HG03571 (cell line): ENCODE measurements around the gene KIF16B.
"Not testable (repeated sequence)": the region's sequence is repeated elsewhere in the genome, so short reads cannot be mapped to it uniquely, and the experiment has no call there.

Experiments
- ATAC-seq: cut with Tn5 transposase; IDR thresholded peaks from one replicate; pipeline ENCODE4 v1.9.1; 2021; ENCODE audit not compliant: unreplicated experiment

KIF16B gene

DNA sequence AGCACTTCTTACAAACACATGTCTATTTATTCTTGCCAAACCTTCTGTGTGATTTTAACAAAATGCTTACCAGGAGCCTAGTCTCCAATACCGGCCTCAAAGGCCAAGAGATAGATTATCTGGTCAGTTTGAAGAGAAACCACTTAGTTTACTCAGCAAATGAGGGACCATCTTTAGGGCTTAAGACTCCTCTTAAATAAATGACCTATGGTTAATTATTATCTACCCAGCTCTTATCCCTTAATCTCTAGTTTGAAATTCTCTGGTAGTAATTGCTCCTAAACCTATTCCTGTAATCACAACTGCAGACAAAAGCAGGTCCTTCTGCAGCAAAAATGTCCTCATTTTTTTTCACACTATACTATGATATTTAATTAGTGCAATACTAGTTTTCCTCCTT is 301.8 kb downstream of the KIF16B start:
- no peak for ATAC-seq

GRCh38 chr20:16270989-16271388 is 302.3 kb downstream of the KIF16B start:
- ATAC-seq, result no peak

GRCh38 chr20:16270314-16270931 is 302.8 kb downstream of the KIF16B start:
- ATAC-seq, result no peak

DNA sequence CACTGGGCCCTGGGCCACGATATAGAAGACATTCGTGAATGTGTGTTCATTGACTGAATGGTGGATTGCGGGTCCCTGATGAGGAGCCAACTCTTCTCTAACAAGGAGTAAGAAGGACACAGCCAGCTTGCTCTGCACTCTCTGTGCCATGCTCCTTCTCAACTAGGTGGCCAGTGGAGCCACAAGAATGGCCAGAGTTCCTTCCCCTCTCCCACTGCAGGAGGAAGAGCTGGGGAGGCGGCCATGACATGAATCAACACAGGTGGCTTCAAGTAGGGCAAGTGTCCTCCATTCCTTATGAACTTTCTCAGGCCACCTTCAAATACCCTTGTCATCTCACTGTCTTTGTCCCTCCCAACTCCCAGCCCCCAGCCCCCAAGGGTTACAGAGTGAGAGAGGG is 305.7 kb downstream of the KIF16B start:
- ATAC-seq, result no peak

GRCh38 chr20:16265334-16265733 is 307.9 kb downstream of the KIF16B start:
- ATAC-seq, result no peak

GRCh38 chr20:16263582-16263981 is 309.7 kb downstream of the KIF16B start:
- no peak for ATAC-seq

DNA sequence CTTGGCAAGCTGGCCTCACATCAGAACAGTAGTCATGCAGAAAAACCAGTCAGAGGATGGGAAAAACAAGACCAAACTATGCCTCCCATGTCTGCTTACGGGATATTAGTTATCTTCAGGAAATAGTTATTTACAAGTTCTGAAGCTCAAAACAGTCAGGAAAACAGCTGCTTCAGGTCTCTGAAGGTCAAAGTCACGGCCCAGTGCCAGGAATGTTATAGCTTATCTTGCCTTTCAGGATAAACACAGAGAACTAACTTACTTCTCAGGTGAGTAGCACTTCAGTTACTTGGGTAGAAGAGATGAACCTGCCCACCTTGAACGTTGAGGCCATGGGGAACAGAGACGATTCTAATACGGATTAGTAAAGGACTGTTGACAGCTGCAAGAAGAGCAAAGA is 310.7 kb downstream of the KIF16B start:
- ATAC-seq, result no peak

GRCh38 chr20:16261733-16262273 is 311.4 kb downstream of the KIF16B start:
- no peak for ATAC-seq

- no peak for ATAC-seq
Observed at GRCh38 chr20:16260911-16261310, 312.3 kb downstream of the KIF16B start.

GRCh38 chr20:16260133-16260532 is 313.1 kb downstream of the KIF16B start:
- ATAC-seq, result not testable (repeated sequence)

GRCh38 chr20:16258766-16259165 is 314.5 kb downstream of the KIF16B start:
- ATAC-seq, result no peak

DNA sequence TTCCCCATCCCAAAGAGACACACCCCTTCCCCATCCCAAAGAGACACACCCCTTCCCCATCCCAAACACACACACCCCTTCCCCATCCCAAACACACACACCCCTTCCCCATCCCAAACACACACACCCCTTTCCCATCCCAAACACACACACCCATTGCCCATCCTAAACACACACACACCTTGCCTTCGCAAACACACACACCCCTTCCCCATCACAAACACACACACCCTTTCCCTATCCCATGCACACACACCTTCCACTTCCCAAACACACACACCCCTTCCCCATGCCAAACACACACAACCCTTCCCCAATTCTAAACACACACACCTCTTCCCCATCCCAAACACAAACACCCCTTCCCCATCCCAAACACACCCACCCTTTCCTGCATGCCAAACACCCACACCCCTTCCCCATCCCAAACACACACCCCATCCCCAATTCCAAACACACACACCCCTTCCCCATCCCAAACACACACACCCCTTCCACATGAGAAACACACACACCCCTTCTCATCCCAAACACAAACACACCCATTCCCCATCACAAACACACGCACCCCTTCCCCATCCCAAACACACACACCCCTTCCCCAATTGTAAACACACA is 315.3 kb downstream of the KIF16B start:
- no peak for ATAC-seq

GRCh38 chr20:16257021-16257420 is 316.2 kb downstream of the KIF16B start:
- no peak for ATAC-seq

DNA sequence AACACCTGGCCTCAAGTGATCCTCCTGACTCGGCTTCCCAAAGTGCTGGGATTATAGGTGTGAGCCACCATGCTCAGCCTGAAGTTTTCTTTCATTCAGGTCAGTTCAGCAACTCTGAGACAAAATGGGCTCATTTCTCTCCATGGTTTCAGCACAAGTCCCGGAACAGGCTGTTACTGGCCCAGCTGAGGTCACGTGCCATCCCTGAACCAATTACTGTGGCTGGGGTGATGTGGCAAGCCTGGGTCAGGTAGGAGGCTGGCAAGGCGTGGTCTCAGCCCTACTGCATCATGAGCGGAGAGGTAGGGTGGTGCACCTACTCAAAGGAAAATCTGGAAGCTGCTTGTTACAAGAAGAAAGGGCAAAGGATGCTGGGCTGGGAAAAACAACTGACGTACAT is 326.4 kb downstream of the KIF16B start:
- ATAC-seq, result no peak

DNA sequence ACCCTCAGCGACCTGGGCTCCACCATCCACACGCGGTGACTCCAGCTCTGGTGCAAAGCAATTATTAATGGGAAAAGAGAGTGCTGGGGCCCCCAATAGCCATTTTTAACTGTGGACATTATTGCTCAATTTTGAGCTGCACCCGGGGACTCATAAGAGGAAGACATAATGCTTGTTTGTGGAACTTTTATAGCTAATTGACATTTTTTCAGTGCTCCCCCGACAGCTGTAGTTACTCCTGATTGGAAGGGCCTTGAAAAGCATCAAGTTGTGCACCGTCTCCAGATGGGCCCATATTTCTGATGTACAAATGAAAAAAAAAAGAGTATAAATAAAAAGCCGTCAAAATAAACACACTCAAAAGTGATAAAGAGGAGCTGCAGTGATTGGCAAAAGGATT is 327.0 kb downstream of the KIF16B start:
- ATAC-seq, result no peak

GRCh38 chr20:16245879-16246278 is 327.4 kb downstream of the KIF16B start:
- ATAC-seq, result no peak

DNA sequence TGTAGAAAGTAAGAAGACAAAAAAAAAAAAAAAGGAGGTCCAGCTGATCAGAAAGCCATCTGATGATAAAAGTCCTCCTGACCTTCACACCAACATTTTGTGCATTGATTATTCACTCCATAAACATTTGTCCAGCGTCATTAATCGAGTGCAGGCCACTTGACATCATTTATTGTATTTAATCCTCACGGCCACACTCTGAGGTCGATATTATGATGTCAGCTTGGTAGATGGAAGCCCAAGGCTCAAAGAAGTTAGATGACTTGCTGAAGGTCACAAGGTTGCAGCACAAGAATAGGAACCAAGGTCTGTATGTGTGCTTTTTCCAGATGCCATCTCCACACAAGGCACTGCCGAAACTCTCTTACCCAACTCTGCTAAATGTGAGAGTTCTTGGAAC is 328.4 kb downstream of the KIF16B start:
- ATAC-seq, result no peak

DNA sequence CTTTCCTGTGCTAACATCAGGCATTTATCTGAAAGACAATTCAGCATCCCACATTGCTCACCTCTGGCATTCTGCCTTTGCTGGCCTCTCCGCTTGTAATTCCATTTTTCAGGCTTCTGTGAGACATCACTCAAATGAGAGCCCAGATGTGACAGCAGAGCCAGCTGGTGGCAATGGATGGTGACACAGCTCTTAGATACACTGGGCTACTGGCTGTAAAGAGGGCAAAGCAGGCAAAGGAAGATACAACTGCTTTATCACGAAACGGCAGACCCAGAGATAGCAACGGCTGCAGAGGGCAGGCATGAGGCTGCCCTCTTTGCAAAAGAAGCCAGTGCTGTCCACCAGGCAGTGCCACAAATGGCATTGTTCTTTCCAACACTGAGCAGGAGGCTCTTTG is 329.8 kb downstream of the KIF16B start:
- no peak for ATAC-seq

DNA sequence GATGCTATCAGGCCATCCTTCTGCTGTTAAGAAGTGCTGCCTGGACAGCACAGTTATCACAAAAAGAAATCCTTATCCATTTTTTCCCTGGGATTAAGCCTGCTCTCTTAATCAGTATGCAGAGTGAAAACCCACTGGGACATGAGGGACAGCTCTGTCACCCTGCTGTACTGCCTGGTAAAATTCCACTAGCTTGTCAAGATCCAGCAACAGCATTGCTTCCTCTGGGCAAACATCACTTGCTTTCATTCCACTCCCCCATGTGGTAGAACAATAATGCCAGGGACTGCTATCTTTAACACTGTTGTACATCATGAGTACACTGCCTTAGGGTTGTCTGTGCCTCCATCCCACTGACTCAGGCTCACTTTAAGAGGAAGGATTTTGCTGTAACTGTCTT is 331.3 kb downstream of the KIF16B start:
- no peak for ATAC-seq

DNA sequence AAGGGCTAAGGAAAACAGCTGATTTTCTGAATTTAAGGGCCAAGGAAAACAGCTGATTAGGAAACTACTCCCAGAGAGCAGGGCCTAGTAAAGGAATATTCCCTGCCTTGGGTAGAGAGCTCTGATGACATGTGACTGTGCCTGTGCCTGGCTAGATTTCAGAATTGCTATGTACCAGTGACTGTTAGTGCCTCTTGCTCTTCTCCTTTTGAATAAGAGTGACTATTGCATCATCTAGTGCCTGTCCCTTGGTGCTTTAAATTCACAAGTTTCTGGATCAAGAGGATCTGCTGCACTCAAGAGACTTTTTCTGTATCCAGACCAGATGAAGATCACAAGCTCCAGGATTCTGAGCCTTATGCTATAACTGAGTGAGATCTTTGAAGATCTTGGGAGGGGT is 332.9 kb downstream of the KIF16B start:
- ATAC-seq, result no peak

- ATAC-seq, result no peak
Observed at GRCh38 chr20:16236589-16237241, 336.5 kb downstream of the KIF16B start.

GRCh38 chr20:16230402-16230801 is 342.8 kb downstream of the KIF16B start:
- no peak for ATAC-seq
